ENCODE results near the gene FYB2. TPM values are rescaled to one million over a fixed set of nuclear protein-coding genes. Genes with fewer than 3 reads are reported as not detected.

FYB2 gene, protein sequence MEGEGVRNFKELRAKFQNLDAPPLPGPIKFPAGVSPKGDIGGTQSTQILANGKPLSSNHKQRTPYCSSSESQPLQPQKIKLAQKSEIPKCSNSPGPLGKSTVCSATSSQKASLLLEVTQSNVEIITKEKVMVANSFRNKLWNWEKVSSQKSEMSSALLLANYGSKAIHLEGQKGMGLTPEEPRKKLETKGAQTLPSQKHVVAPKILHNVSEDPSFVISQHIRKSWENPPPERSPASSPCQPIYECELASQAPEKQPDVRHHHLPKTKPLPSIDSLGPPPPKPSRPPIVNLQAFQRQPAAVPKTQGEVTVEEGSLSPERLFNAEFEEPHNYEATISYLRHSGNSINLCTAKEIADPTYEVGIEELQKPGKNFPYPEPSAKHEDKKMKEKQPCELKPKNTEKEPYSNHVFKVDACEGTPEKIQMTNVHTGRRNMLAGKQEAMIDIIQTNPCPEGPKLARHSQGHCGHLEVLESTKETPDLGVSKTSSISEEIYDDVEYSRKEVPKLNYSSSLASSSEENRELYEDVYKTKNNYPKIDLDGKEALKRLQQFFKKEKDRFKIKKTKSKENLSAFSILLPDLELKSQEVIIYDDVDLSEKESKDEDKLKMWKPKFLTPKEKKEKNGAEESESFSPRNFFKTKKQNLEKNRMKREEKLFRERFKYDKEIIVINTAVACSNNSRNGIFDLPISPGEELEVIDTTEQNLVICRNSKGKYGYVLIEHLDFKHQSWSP
- total RNA-seq = not detected in 2 replicates

DNA sequence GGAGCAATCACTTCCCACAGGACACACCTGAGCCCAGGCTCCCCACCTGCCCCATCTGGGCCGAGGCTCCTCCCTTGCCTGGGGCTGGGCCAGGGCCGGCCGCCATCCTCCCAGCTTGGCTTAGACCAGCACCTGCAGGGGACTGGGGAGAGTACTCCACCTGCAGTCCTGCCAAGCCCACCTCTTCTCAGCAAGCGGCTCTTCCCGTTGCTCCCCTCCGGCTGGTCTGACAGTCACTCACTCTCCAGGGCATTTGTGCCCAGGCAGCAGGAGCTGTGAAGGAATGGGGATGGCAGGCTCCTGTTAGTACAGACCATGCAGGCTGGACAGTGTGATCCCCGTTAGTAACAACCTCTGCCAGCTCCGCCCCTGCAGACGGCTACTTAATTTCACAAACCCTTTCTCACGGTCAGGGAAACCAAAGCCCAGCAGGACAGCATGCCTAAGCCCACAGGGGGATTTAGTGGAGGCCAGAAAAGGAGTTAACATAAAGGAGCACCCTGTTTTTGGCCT is at the start of gene FYB2:
Gene FYB2, minus strand, starts transcription at position 18 of the 513 bp plus-strand sequence. CDS start 114 bp downstream, outside the sequence.
- intact Hi-C loops (cut with micrococcal nuclease) = no loop called here

DNA sequence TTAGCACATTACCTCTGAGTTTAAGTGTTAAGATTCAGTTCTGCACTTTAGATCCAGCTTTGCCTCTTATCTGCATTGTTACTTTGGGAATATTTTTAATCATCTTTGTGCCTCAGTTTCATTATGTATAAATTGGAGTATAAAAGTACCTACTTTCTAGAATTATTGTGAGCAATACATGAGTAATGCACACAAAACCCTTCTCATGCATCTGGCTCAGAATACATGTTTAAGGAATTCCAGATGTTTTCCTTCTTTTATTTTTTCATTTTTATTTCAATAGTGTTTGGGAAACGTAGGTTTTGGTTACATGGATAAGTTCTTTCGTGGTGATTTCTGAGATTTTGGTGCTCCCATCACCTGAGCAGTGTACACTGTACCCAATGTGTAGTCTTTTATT is 49.6 kb upstream of the FYB2 start:
- intact Hi-C loops (cut with micrococcal nuclease) = no loop called here

DNA sequence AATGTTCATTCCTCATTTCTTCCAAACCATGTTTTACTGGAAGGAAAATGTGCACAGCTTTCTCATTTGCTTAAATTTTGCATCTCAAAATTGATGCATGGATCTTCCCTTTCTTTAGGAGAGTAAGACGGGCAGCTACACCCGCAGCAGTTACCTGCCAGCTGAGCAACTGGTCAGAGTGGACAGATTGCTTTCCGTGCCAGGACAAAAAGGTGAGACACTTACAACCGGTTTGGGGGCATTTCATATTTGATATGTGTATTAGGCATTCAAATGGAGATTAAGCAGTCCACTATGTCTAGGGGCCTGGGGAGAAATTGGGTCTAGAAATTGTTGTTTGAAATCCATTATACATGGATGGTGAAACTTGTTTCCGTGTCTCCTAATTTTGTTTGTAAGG is 48.3 kb upstream of the FYB2 start:
- intact Hi-C loops (cut with micrococcal nuclease) = no loop called here

DNA sequence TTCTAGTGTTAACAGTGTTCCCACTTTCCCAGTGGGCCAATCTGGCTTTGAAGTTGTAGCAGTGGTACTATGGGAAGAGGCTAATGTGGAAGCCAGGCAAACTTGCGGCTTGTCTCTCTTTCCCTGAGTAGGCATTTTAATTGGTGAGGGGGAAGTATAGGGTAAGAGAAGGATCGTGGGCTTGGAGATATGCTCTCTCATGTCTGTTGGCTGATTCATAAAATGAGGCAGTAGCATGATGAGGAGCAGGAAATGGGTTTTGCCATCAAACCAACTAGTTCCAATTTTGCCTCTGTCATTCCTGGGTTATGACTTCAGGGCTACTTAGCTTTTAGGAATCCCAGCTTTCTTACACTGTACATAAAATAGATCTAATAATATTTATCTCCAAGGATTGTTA is 47.5 kb upstream of the FYB2 start:
- intact Hi-C loops (cut with micrococcal nuclease) = no loop called here

DNA sequence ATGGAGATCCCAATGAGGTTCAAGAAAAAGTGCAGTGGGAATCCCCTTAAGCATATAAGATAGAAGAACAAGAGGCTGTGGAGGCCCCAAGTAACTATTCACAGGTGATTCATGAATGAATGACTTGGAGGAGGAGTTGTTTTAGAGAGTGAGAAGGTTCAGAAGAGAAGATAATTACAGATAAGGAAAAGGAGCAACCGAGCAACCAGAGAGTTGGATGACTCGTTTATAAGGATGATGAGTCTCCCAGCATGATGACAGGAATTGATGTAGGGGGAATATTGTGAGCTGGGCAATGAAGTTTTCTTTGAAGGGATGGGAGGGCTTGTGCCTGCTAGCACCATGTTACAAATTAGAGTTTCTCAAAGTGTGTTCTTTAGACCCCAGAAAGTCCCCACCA is 45.2 kb upstream of the FYB2 start:
- intact Hi-C loops (cut with micrococcal nuclease) = no loop called here

DNA sequence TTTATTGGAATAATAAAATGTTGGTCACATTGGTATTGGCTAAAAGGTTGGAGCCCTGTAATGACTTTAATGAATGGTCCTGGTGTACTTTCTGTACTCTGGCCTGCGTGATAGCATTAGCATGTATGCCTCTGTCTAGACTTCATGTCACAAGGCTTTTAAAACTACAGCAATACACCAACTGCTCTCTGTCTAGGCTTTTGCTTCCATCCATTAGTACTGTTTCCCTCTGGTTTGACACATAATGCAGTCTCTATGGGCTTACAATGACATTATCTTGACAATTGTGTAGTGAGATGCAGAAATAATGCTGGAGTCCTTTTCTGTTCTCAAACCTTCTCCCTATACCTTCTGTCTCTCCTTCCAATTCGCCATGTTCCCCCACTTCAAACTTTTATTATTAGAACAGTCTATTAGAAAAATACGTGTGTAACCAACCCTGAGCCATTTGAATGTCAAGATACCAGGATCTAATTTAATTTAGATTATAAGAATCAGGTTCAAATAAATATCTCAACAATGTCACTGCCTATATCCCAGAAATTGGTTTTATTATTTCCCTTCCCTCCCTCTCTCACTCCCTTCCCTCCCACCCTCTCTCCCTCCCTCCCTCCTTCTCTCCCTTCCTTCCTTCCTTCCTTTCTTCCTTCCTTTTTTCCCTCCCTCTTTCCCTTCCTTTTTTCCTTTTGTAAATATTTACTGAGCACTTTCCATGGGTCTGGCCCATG is 44.2 kb upstream of the FYB2 start:
- intact Hi-C loops (cut with micrococcal nuclease) = no loop called here

DNA sequence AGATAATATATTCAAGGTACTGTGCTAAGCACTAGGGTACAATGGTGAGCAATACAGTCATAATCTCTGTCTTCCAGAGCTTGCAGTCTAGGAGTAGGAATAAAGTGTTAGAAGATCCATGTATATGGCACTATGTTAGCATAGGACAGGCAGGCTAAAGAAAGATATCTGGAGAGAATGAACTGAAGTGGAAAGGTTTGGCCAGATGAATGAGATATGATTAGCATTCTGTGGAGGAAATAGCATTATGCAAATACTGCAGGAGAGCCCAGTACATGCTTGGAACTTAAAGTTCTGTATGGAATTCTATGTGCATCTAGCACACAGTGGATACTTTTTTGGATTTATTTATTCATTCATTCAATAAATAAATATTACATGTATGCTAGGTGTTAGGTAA is 40.1 kb upstream of the FYB2 start:
- intact Hi-C loops (cut with micrococcal nuclease) = no loop called here

DNA sequence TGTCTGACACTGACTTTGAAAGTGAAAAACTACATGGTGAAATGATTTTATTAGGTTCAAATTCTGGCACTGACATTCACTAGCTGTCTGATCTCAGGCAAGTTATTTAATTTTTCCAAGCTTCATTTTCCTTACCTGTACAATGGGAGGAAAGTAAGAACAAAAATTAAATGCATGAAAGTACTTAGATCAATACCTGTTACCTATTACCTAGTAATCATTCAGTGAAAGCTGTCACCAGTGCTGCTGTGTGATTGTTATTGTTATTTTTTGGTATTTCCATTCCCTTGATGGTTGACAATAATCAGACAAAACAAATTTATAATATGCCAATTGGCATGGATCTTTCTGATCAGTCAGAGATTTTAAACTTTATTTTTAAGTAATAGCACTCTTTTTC is 37.0 kb upstream of the FYB2 start:
- intact Hi-C loops (cut with micrococcal nuclease) = no loop called here

DNA sequence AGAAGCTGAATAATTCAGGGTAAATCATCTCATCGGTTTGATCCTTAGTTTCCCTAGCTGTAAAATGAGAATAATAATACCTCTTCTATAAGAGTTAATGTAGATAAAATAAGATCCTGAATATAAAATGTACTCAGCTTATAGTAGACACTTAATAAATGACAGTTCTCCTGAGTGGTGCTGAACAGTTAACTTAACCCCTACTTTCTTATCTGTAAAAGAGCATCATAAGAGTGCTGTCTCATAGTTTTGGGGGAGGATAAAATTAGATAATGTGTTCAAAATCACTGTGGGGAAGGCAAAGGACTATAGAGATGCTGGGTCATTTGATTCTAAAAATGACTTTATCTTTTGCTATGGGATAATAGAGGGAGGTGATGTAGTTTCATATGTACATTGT is 36.0 kb upstream of the FYB2 start:
- intact Hi-C loops (cut with micrococcal nuclease) = no loop called here

DNA sequence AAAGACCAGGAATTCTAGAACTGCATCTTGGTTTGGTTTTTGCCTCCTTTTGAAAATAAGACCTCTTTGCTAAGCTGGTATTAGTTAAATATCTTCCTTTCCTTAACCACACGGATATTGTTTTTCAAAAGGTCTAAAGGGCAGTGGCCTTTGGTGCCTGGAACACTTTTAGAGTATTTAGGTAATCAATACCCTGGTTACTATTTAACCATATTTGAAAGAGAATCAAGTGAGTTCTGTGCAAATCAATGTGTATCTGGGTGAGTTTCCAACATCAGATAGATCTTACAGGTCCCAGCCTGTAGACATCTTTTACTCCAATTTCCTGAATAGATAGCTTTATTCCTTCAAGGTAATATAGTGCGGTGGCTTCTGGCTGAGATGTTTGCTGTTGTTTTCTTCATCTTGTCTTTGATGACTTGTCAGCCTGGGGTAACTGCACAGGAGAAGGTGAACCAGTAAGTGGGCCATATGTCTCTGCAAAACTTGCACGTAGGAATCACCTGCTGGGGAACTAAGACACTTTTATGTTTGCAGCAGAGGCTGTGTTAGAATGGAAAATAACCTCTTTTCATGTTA is 35.4 kb upstream of the FYB2 start, which contains the start of gene C8A:
Gene C8A, plus strand, starts transcription at position 277 of the 579 bp plus-strand sequence. Its CDS starts 105 bp downstream, at position 382.
- intact Hi-C loops (cut with micrococcal nuclease) = no loop called here

DNA sequence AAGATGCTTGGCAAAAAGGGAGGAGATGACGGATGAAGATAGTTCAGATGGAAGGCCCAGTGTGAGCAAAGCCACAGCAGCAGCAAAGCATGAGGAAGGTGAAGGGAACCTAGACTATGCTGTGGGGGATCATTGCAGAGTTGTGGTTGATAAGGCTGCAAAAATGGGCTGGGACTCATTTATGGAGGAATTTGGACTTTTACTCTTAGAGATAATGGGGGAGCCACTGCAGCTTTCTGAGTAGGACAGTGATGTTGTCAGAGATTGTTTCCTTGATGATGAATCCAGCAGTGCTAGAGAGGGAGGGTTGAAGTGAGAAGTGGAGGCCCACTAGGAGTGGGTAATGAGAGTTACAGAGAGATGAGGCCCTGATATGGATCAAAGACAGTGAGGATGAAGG is 33.3 kb upstream of the FYB2 start:
- intact Hi-C loops (cut with micrococcal nuclease) = no loop called here

DNA sequence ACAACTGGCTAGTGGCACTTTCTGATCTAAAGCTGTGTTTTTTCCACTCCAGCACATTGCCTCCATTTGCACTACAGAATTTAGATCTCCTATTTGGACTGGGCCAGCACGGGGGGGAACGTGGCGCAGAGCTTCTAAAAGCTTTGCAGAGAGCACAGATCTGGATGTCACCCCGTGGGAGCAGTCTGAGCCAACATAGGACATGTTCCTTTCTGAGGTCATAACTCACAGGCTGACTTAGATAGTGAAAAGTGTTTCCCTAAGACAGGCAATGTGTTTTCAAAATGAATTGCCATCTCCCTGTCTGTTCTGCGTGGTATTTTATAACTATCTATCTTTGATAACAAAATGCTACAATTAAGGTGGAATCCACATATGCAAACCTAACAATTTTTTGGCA is 31.7 kb upstream of the FYB2 start:
- intact Hi-C loops (cut with micrococcal nuclease) = no loop called here

DNA sequence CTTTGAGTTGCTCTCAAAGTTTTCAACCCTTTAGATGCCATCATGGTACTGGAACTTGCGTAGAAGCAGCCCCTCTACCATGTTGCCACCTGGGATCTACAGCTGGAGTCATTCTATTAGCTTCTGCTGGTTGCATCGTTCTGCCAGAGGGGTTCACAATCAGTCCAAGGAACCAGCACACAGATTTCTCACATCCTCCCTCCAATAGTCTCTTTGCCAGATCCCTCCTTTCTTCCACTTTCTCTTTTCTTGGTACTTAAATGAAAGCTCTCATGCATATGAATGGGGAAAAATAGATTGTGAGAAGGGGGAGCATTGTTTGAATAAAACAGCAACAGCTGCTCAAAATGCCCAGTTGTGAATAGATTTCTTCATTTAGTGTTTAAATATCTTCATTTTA is 31.2 kb upstream of the FYB2 start:
- intact Hi-C loops (cut with micrococcal nuclease) = no loop called here

DNA sequence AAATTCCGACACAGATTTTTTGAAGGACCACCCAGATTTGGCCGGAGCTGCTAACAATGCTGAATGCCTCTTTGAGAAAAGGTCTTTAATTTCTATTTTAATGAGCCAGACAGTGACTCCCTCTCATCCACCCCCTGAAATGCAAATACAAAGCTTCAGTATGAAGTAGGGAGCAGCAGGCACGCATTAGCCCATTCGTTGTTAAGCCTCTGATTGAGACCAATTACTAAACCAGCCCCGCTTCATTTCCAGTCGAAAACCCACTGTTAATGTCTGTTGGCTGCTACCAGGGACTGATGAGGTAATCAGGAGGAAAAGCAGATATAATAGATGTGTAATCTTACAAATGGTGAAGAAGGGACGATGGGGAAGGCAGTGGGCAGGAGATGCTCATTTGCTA is 30.5 kb upstream of the FYB2 start:
- intact Hi-C loops (cut with micrococcal nuclease) = no loop called here

DNA sequence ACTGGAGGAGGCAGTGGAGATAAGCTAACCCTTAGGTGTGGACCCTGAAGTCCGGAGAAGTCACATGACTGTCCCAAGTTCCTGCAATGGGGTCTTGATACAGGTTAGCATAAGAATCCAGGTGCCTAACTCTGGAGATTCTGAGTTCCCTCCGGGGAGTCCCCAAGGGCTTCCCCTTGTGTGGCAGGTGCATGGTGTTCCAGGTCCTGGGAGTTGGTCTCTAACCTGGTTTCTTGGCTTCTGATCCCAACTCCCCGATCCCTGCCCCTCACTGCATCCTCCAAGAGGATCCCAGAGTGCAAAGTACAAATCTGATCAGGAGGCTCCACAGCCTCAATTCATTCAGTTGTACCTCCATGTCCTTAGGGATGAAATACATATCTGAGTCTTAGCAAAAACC is 26.1 kb upstream of the FYB2 start:
- intact Hi-C loops (cut with micrococcal nuclease) = no loop called here

DNA sequence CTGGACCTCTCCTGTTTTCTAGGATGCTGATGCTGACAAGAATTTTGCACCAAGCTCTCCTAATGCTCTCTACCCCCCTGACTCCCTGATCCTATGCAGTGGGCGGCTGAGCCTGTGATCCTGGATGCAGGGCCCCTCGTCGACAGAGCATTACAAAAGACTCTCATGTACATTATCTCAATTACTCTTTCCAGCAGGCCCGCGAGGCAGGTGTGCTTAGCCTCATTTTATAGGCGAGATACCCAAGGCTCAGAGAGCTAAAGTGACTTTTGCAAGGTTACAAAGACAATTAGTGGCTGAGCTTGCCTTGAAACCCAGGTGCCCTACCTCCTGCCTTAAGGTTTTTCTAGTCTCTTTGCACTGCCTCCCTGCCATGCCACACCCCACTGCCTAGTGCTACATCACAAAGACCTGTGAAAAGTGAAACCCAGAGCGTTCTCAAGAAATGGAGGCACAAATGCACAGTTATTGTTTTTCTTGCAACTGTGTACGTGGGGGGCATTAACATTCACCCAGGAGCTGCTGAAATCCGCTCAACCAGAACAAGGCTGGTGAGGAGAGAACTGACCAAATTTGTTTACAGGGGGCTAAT is 25.4 kb upstream of the FYB2 start:
- intact Hi-C loops (cut with micrococcal nuclease) = no loop called here

DNA sequence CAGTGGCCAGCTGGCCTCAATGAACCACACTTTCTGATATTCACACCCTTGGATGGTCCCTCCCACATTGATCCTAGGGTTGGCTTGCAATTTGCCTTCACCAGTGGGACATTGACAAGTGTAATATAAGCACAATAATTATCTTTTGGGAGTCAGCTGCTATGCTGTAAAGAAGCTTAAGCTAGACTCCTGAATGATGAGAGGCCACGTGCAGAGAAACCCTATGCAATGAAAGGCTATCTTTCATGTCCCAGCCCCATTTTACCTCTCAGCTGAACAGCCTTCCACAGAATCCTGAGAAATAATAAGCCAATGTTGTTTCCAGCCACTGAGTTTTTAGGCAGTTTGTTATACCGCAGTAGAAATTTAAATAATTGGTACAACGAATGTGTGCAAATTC is 24.3 kb upstream of the FYB2 start:
- intact Hi-C loops (cut with micrococcal nuclease) = no loop called here

DNA sequence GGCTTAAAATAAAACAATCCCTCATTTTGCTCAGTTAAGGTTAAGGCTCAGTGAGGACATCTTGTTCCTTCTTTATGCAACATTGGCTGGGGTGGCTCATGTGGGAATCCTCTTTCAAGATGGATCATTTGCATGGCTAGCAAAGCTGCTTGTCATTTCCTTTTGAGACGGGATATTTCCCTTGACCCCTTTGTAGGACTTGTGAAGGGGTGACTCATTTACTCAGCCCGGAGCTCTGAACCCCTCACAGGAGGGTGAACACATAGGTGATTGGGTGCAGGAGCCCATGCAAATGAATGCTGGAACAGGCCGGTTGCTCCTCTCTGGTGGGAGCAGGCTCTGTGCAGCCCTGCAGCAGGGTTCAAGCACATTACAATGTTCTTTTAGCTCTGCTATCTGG is 19.6 kb upstream of the FYB2 start:
- intact Hi-C loops (cut with micrococcal nuclease) = no loop called here

DNA sequence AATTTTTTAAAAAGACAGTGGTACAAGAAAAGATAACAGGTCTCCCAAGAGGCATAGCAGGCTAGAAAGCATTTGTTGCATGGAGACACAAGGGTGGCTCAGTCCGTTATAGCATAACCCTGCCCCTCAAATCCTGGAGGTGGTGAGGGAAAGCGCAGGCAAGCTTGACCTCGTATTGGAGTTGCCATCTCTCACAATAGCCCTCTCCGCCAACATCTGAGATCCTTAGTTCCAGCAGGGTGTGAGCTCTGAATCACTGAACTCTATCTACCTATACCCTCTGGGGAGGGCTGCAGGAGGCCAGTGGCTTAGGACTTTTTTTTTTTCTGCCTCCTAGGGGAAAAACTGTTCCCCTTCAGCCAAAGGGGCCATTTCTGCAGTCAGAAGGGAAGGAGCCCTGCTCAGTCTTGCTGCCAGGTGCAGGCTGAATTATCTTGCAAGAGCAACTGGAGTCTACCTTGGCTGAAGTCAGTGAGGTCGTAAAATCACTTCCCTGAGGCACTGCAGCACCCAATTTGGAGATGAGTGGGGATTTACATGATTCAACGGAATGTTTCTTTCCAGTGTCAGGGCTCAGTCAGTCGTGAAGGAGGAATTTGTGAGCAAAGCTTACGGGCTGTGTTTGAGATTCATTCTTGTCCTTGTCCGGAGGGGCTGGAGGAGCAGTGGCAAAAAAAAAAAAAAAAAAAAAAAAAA is 18.2 kb upstream of the FYB2 start:
- intact Hi-C loops (cut with micrococcal nuclease) = no loop called here

DNA sequence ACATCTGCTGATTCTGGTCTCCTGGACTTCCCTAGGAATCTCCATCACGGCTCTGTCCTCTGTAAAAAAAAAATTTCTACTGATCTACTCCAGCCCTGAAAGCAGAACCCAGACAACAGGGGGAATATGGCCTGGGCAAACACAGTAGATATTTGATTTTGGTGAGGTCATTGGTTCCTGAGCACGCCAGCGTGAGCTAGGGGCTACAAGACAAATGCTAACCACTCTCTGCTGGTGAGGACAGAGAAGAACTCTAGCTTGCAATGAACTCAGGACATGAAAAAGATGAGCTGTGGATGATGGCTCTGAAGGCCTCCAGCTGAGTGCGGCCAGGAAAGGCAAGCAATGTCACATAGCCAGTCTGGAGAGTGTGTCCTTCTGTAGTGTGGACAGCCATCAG is 17.2 kb upstream of the FYB2 start:
- intact Hi-C loops (cut with micrococcal nuclease) = no loop called here

DNA sequence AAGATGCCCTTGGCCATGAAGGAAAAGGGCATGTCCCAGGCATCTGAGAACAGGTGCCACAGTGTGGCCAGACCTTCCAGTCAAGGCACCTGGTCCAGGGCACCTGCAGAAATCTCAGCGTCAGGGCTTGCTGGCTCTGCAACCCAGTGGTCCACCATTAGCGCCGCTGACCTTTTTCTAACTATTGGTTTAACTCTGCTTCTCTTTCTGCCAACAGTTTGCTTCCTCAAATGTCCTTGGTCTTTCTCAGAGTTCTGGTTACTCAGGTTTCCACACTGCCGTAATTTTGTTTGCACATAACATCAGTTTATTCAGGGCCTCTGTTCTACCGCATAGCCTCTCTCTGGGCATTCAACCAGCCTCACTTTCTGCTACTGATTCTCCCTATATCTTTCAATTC is 16.5 kb upstream of the FYB2 start:
- intact Hi-C loops (cut with micrococcal nuclease) = no loop called here

Measured in T-helper 1 cell treated with Interleukin-12 subunit alpha and Interleukin-12 subunit beta and Interleukin-4 antibody, amounts not matched to agents 30 ng/mL and 1 ng/mL, for 36 hours (primary cell).